SK-N-SH treated with all-trans-retinoic acid at 6 μM for 48 hours (cell line): Measurements from ENCODE around the gene DDX60.

Source experiments
- ARNTL ChIP-seq: fragments of 450-650 bp; formaldehyde crosslinking; IDR thresholded peaks from 2 replicates; pipeline ENCODE4 v1.5.0; 2020; ENCODE audit warnings: low read depth, mild to moderate bottlenecking, moderate library complexity, borderline replicate concordance
- BACH2 ChIP-seq: fragments of 250-450 bp; sonication (Bioruptor Pico); IDR thresholded peaks from 2 replicates; pipeline ENCODE4 v1.9.0; 2021; ENCODE audit warnings: mild to moderate bottlenecking, borderline replicate concordance
- CSDC2 ChIP-seq: fragments of 250-450 bp; sonication (Bioruptor Pico); IDR thresholded peaks from 2 replicates; pipeline ENCODE4 v1.5.0; 2020; ENCODE audit warnings: mild to moderate bottlenecking, moderate library complexity
- RARB ChIP-seq: fragments of 250-450 bp; sonication (Bioruptor Pico); IDR thresholded peaks from 2 replicates; pipeline ENCODE4 v1.8.0; 2021; ENCODE audit warnings: mild to moderate bottlenecking, moderate library complexity
- TOX ChIP-seq: fragments of 250-450 bp; sonication (Bioruptor Pico); IDR thresholded peaks from 2 replicates; pipeline ENCODE4 v1.8.0; 2021; ENCODE audit warnings: mild to moderate bottlenecking, moderate library complexity, borderline replicate concordance
- ZFP30 ChIP-seq: fragments of 450-650 bp; formaldehyde crosslinking; IDR thresholded peaks from 2 replicates; pipeline ENCODE4 v1.5.0; 2022; ENCODE audit warnings: mild to moderate bottlenecking, moderate library complexity
- TF ChIP-seq, protein P1 (sequence below): fragments of 250-450 bp; sonication (Bioruptor Pico); IDR thresholded peaks from 2 replicates; pipeline ENCODE4 v1.8.0; 2020; ENCODE audit warnings: mild to moderate bottlenecking, moderate library complexity, borderline replicate concordance
- TF ChIP-seq, protein P2 (sequence below): fragments of 250-450 bp; sonication (Bioruptor Pico); IDR thresholded peaks from 2 replicates; pipeline ENCODE4 v1.5.0; 2020; ENCODE audit warnings: mild to moderate bottlenecking, moderate library complexity
- TF ChIP-seq, protein P3 (sequence below): fragments of 250-450 bp; sonication (Bioruptor Pico); IDR thresholded peaks from 2 replicates; pipeline ENCODE4 v1.5.1; 2020; ENCODE audit warnings: low read depth, mild to moderate bottlenecking, moderate library complexity

- TF ChIP-seq, protein P1, sequence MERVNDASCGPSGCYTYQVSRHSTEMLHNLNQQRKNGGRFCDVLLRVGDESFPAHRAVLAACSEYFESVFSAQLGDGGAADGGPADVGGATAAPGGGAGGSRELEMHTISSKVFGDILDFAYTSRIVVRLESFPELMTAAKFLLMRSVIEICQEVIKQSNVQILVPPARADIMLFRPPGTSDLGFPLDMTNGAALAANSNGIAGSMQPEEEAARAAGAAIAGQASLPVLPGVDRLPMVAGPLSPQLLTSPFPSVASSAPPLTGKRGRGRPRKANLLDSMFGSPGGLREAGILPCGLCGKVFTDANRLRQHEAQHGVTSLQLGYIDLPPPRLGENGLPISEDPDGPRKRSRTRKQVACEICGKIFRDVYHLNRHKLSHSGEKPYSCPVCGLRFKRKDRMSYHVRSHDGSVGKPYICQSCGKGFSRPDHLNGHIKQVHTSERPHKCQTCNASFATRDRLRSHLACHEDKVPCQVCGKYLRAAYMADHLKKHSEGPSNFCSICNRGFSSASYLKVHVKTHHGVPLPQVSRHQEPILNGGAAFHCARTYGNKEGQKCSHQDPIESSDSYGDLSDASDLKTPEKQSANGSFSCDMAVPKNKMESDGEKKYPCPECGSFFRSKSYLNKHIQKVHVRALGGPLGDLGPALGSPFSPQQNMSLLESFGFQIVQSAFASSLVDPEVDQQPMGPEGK (CRISPR knock-in tag) = no peak
- TF ChIP-seq BACH2 (CRISPR knock-in tag) (no peak), RARB (no peak), ARNTL (CRISPR knock-in tag) (no peak), CSDC2 (no peak), TOX (CRISPR knock-in tag) (no peak), ZFP30 (no peak)
- TF ChIP-seq, protein P2, sequence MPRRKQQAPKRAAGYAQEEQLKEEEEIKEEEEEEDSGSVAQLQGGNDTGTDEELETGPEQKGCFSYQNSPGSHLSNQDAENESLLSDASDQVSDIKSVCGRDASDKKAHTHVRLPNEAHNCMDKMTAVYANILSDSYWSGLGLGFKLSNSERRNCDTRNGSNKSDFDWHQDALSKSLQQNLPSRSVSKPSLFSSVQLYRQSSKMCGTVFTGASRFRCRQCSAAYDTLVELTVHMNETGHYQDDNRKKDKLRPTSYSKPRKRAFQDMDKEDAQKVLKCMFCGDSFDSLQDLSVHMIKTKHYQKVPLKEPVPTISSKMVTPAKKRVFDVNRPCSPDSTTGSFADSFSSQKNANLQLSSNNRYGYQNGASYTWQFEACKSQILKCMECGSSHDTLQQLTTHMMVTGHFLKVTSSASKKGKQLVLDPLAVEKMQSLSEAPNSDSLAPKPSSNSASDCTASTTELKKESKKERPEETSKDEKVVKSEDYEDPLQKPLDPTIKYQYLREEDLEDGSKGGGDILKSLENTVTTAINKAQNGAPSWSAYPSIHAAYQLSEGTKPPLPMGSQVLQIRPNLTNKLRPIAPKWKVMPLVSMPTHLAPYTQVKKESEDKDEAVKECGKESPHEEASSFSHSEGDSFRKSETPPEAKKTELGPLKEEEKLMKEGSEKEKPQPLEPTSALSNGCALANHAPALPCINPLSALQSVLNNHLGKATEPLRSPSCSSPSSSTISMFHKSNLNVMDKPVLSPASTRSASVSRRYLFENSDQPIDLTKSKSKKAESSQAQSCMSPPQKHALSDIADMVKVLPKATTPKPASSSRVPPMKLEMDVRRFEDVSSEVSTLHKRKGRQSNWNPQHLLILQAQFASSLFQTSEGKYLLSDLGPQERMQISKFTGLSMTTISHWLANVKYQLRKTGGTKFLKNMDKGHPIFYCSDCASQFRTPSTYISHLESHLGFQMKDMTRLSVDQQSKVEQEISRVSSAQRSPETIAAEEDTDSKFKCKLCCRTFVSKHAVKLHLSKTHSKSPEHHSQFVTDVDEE = no peak
- TF ChIP-seq, protein P3, sequence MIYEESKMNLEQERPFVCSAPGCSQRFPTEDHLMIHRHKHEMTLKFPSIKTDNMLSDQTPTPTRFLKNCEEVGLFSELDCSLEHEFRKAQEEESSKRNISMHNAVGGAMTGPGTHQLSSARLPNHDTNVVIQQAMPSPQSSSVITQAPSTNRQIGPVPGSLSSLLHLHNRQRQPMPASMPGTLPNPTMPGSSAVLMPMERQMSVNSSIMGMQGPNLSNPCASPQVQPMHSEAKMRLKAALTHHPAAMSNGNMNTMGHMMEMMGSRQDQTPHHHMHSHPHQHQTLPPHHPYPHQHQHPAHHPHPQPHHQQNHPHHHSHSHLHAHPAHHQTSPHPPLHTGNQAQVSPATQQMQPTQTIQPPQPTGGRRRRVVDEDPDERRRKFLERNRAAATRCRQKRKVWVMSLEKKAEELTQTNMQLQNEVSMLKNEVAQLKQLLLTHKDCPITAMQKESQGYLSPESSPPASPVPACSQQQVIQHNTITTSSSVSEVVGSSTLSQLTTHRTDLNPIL (CRISPR knock-in tag) = no peak
Observed at GRCh38 chr4:168203233-168203911, 115.2 kb downstream of the DDX60 start.
